Smooth muscle cell of the brain vasculature (primary cell): ENCODE data around the gene TBC1D3H.
"Not testable (repeated sequence)": the region's sequence is repeated elsewhere in the genome, so short reads cannot be mapped to it uniquely, and the experiment has no call there.

Source experiments
- DNase-seq: peaks from one replicate; pipeline ENCODE4 v3.0.0-alpha.2; 2012; ENCODE audit warnings: low read depth, low spot score

Gene TBC1D3H

GRCh38 chr17:36388385-36389245 is at the start of gene TBC1D3H:
TSS of gene TBC1D3H (minus strand) at chr17:36388435. CDS start at chr17:36386895, 1,540 bp downstream.
- not testable (repeated sequence) for DNase-seq

- DNase-seq: not testable (repeated sequence)
These were observed 40.7 kb upstream of the TBC1D3H start for GRCh38 chr17:36428891-36429290.

DNA sequence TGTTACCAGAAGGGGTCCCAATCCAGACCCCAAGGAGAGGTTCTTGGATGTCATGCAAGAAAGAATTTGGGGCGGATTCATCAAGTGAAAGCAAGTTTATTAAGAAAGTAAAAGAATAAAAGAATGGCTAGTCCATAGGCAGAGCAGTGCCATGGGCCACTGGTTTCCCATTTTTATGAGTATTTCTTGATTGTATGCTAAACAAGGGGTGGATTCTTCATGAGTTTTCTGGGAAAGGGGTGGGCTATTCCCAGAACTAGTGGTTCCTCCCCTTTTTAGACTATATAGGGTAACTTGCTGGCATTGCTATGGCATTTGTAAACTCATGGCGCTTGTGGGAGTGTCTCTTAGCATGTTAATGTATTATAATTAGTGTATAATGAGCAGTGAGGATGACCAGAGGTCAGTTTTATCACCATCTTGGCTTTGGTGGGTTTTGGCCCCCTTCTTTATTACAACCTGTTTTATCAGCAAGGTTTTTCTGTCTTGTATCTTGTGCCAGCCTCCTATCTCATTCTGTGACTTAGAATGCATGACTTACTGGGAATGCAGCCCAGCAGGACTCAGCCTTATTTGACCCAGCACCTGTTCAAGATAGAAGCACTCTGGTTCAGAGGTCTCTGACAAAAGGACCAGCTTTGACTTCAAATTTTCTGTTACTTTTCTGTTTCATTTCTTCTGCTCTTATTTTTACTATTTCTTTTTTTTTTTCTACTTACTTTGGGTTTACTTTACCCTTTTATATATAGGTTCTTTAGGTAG is 27.1 kb upstream of the TBC1D3H start:
- DNase-seq: not testable (repeated sequence)

DNA sequence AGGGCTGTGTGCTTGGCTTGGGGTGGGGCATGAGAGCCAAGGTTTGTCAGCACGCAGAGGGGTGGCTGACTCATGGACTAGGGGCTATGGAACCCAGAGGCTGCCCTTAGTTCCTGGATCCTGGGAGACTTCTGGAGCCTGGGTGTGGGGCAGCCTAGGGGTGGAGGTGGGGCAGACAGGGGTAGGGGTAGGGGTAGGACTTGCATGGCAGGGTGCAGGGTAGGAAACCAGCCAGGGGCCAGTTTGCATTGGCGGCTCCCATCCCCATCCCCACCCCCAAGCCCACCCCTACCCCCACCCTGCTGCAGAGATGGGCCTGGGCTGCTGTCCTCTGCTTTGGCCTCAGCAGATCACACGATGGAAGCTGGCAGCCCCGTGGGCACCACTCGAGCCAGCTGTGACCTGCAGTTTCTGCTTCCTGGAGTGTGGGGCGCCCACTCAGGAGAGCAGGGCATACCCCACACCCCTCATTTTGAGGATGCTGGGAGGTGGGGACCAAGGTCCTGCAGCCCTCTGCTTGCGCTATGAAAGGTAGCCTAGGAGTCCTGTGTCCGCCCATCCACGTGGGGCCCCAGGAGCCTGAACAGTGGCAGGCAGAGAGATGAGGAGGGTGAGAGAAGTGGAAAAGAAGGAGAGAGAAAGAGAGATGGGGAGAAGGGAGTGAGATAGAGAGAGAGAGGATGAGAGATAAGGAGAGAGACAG is 2.9 kb upstream of the TBC1D3H start:
- DNase-seq: not testable (repeated sequence)

DNA sequence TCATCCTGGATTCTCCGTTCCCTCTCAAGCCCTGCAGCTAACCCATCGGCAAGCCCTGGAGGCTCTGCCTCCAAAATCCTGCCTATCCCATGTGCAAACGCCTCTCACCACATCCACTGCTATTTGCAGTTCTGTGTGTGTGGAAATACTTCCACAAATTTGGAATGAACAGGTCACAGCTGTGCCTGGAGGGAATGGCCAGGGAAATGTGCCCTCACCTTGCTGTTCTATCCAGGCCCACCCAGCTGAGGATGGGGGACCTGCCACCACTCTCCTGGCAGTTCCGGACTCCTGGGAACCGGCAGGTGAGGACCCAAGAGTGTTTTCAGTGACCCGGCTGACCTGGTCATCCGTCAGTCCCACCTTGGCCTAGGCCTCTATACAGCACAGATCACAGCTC is 12.3 kb downstream of the TBC1D3H start:
- not testable (repeated sequence) for DNase-seq

- not testable (repeated sequence) for DNase-seq
These were observed 25.7 kb downstream of the TBC1D3H start for GRCh38 chr17:36362496-36362895.
